Choroid plexus epithelial cell (primary cell): ENCODE results near the gene MFSD6.

Source experiments
- DNase-seq: peaks from one replicate; pipeline ENCODE4 v3.0.0-alpha.2; 2010; ENCODE audit warnings: low read depth
- H3K4me3 ChIP-seq: 2 replicates; pipeline ENCODE4 v1.5.1; 2011; ENCODE audit warnings: low read depth, mild to moderate bottlenecking, control low read depth, low read length, moderate library complexity
- CTCF ChIP-seq: conservative IDR thresholded peaks from 2 replicates; pipeline ENCODE4 v1.5.1; 2011; ENCODE audit warnings: low read depth, mild to moderate bottlenecking, control low read depth, inconsistent platforms, low read length, moderate library complexity

The MFSD6 gene

GRCh38 chr2:190455358-190456095, 47.4 kb downstream of the MFSD6 start:
- TF ChIP-seq CTCF: no peak
- no peak for DNase-seq
- no peak overlapping the region for H3K4me3 ChIP-seq

GRCh38 chr2:190456833-190457232, 48.7 kb downstream of the MFSD6 start:
- no peak overlapping the region for H3K4me3 ChIP-seq
- no peak for DNase-seq
- no peak for TF ChIP-seq CTCF

GRCh38 chr2:190457256-190457655, 49.1 kb downstream of the MFSD6 start:
- H3K4me3 ChIP-seq: no peak overlapping the region
- no peak for TF ChIP-seq CTCF
- DNase-seq: no peak

- no peak for TF ChIP-seq CTCF
- DNase-seq: no peak
- H3K4me3 ChIP-seq: no peak overlapping the region
Observed at GRCh38 chr2:190458352-190459107, 50.4 kb downstream of the MFSD6 start.

GRCh38 chr2:190459881-190460280, 51.7 kb downstream of the MFSD6 start:
- DNase-seq: no peak
- no peak for TF ChIP-seq CTCF
- H3K4me3 ChIP-seq: no peak overlapping the region

- no peak for TF ChIP-seq CTCF
- no peak for DNase-seq
- no peak overlapping the region for H3K4me3 ChIP-seq
Observed at GRCh38 chr2:190460487-190460886, 52.3 kb downstream of the MFSD6 start.

GRCh38 chr2:190462181-190462580, 54.0 kb downstream of the MFSD6 start:
- no peak for TF ChIP-seq CTCF
- H3K4me3 ChIP-seq: no peak overlapping the region
- DNase-seq: no peak
